ENCODE measurements around the gene STAB2. TPM values are rescaled to one million over a fixed set of nuclear protein-coding genes. Genes with fewer than 3 reads are reported as not detected.

The STAB2 gene
- total RNA-seq, 1 donor, result not detected

GRCh38 chr12:103727638-103728037 is 140.6 kb downstream of the STAB2 start:
- H3K4me1 ChIP-seq (ENCODE audit: insufficient read depth, low read length), result no peaks in the 10 kb centered on the region
- no peaks in the 10 kb centered on the region for H3K9me3 ChIP-seq (ENCODE audit: low read depth, low read length)
- no peak overlapping the region for H3K27ac ChIP-seq (ENCODE audit: low read depth, low read length)
- H3K4me2 ChIP-seq (ENCODE audit: insufficient read depth, low read length), result no peak overlapping the region
- H3K79me2 ChIP-seq (ENCODE audit: insufficient read depth, low read length), result no peaks in the 10 kb centered on the region
- no peaks in the 10 kb centered on the region for H3K36me3 ChIP-seq (ENCODE audit: insufficient read depth, low read length)
- TF ChIP-seq CTCF (IDR thresholded peaks at IDR 0.05; ENCODE audit: extremely low read depth, low read depth, low read length), result no peak
- no peak overlapping the region for H2AFZ ChIP-seq (ENCODE audit: low read length)
- H3K4me3 ChIP-seq (ENCODE audit: insufficient read depth, low read length), result no peak overlapping the region
- no peak for DNase-seq (ENCODE audit: insufficient read length, low spot score, missing footprints)
- no peaks in the 10 kb centered on the region for H4K20me1 ChIP-seq (ENCODE audit: insufficient read depth, low read length)
- H3K27me3 ChIP-seq (ENCODE audit: insufficient read depth, low read length), result peaks cover 6% of the 10 kb centered on the region

- no peak overlapping the region for H2AFZ ChIP-seq (ENCODE audit: low read length)
- H3K36me3 ChIP-seq (ENCODE audit: insufficient read depth, low read length), result no peaks in the 10 kb centered on the region
- H3K4me3 ChIP-seq (ENCODE audit: insufficient read depth, low read length), result no peak overlapping the region
- H3K9me3 ChIP-seq (ENCODE audit: low read depth, low read length), result no peaks in the 10 kb centered on the region
- peaks cover 6% of the 10 kb centered on the region for H3K27me3 ChIP-seq (ENCODE audit: insufficient read depth, low read length)
- no peak for TF ChIP-seq CTCF (IDR thresholded peaks at IDR 0.05; ENCODE audit: extremely low read depth, low read depth, low read length)
- no peak for DNase-seq (ENCODE audit: insufficient read length, low spot score, missing footprints)
- no peaks in the 10 kb centered on the region for H3K4me1 ChIP-seq (ENCODE audit: insufficient read depth, low read length)
- no peaks in the 10 kb centered on the region for H4K20me1 ChIP-seq (ENCODE audit: insufficient read depth, low read length)
- no peak overlapping the region for H3K27ac ChIP-seq (ENCODE audit: low read depth, low read length)
- no peaks in the 10 kb centered on the region for H3K79me2 ChIP-seq (ENCODE audit: insufficient read depth, low read length)
- no peak overlapping the region for H3K4me2 ChIP-seq (ENCODE audit: insufficient read depth, low read length)
Observed at GRCh38 chr12:103728323-103728722, 141.2 kb downstream of the STAB2 start.

- no peak overlapping the region for H3K4me3 ChIP-seq (ENCODE audit: insufficient read depth, low read length)
- DNase-seq (ENCODE audit: insufficient read length, low spot score, missing footprints), result peak; percentile 65
- TF ChIP-seq CTCF (IDR thresholded peaks at IDR 0.05; ENCODE audit: extremely low read depth, low read depth, low read length), result no peak
- no peaks in the 10 kb centered on the region for H3K4me1 ChIP-seq (ENCODE audit: insufficient read depth, low read length)
- H3K36me3 ChIP-seq (ENCODE audit: insufficient read depth, low read length), result no peaks in the 10 kb centered on the region
- H3K27ac ChIP-seq (ENCODE audit: low read depth, low read length), result no peak overlapping the region
- H3K4me2 ChIP-seq (ENCODE audit: insufficient read depth, low read length), result no peak overlapping the region
- no peaks in the 10 kb centered on the region for H4K20me1 ChIP-seq (ENCODE audit: insufficient read depth, low read length)
- H3K9me3 ChIP-seq (ENCODE audit: low read depth, low read length), result no peaks in the 10 kb centered on the region
- H2AFZ ChIP-seq (ENCODE audit: low read length), result no peak overlapping the region
- H3K27me3 ChIP-seq (ENCODE audit: insufficient read depth, low read length), result peaks cover 4% of the 10 kb centered on the region
- no peaks in the 10 kb centered on the region for H3K79me2 ChIP-seq (ENCODE audit: insufficient read depth, low read length)
Observed at GRCh38 chr12:103729499-103729898, 142.4 kb downstream of the STAB2 start.

GRCh38 chr12:103731539-103731938 is 144.5 kb downstream of the STAB2 start:
- H3K79me2 ChIP-seq (ENCODE audit: insufficient read depth, low read length), result no peaks in the 10 kb centered on the region
- H3K27me3 ChIP-seq (ENCODE audit: insufficient read depth, low read length), result no peaks in the 10 kb centered on the region
- H2AFZ ChIP-seq (ENCODE audit: low read length), result no peak overlapping the region
- no peak for TF ChIP-seq CTCF (IDR thresholded peaks at IDR 0.05; ENCODE audit: extremely low read depth, low read depth, low read length)
- no peaks in the 10 kb centered on the region for H3K9me3 ChIP-seq (ENCODE audit: low read depth, low read length)
- H3K4me1 ChIP-seq (ENCODE audit: insufficient read depth, low read length), result no peaks in the 10 kb centered on the region
- H3K27ac ChIP-seq (ENCODE audit: low read depth, low read length), result no peak overlapping the region
- H3K4me3 ChIP-seq (ENCODE audit: insufficient read depth, low read length), result no peak overlapping the region
- H4K20me1 ChIP-seq (ENCODE audit: insufficient read depth, low read length), result no peaks in the 10 kb centered on the region
- DNase-seq (ENCODE audit: insufficient read length, low spot score, missing footprints), result no peak
- H3K4me2 ChIP-seq (ENCODE audit: insufficient read depth, low read length), result no peak overlapping the region
- no peaks in the 10 kb centered on the region for H3K36me3 ChIP-seq (ENCODE audit: insufficient read depth, low read length)
